Measurements from ENCODE around the gene WDR91. TPM values are rescaled to one million over a fixed set of nuclear protein-coding genes. Genes with fewer than 3 reads are reported as not detected.

WDR91 gene
- total RNA-seq, 6 donors from 2014 or later = 19.0 to 180 (median 27.5) TPM

DNA sequence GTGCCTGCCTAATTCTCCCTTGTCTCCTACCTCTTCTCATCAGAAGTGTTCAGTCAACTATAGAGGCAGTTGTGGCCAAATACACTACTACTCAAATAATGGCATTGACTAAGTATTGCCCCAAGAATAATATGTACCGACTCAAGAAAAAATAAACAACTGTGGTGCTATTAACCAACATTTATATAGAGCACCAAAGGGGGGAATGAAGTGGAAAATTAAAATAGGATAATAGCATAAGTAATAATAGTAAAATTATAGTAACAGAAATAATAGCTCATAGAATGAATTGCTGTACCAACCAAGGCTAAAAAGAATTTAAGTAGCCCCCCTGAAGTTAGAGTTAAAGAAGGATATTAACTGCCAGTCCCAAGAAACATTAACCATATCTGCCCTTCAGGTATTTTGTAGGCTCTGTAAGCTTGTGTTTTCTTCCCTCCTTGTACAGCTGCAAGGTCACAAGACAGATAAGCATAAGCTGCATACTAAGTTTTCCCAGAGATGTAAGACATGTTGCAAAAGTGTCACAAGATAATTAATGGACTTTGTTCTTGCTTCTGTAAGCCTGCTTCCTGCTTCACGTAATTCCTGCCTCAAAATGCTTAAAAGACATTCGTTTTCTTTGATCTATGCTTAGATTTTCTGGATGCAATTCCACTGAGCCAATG, 29.9 kb downstream of the WDR91 start:
- 93 to 94% methylated on average over 3 of the region's 3 CpGs for WGBS, 2 donors
- no peak overlapping the region for H3K27ac ChIP-seq
- no peak for ATAC-seq (ENCODE audit: low FRiP score in 2 of 2)
- no peaks in the 10 kb centered on the region for H3K27me3 ChIP-seq
- no peak for TF ChIP-seq POLR2A (IDR thresholded peaks at IDR 0.05)
- DNase-seq = no peak
- peaks cover 12 to 36% (median 30%) of the 10 kb centered on the region in 4 donors for H3K9me3 ChIP-seq
- no peak overlapping the region for H3K4me3 ChIP-seq
- H3K4me1 ChIP-seq = no peaks in the 10 kb centered on the region
- peaks cover 19 to 54% (median 46%) of the 10 kb centered on the region in 4 donors for H3K36me3 ChIP-seq

DNA sequence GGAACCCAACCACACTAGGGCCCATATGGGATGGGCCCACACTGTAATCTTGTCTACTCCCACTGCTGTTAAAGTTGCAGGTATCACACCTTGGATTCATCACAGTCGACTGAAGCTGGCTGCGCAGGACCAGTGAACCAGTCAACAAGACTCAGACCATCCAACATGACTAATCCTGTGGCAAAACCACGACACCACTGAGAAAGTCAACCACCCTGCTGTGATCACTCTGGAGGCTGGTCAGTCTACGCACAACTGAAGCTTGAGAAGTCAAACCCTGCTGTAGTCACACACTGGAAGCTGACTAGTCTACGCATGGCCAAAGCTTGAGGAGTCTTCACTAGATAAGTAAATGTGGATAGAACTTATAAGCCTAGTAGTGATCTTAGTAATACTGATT, 31.2 kb downstream of the WDR91 start:
- Histone ChIP-seq H3K36me3 (peaks cover 9 to 42% (median 33%) of the 10 kb centered on the region in 4 donors), H3K4me3 (no peak overlapping the region), H3K27me3 (no peaks in the 10 kb centered on the region), H3K27ac (no peak overlapping the region), H3K4me1 (no peaks in the 10 kb centered on the region), H3K9me3 (peaks cover 12 to 36% (median 30%) of the 10 kb centered on the region in 4 donors)
- ATAC-seq (ENCODE audit: low FRiP score in 2 of 2) = no peak
- DNase-seq = no peak
- TF ChIP-seq, protein P1, sequence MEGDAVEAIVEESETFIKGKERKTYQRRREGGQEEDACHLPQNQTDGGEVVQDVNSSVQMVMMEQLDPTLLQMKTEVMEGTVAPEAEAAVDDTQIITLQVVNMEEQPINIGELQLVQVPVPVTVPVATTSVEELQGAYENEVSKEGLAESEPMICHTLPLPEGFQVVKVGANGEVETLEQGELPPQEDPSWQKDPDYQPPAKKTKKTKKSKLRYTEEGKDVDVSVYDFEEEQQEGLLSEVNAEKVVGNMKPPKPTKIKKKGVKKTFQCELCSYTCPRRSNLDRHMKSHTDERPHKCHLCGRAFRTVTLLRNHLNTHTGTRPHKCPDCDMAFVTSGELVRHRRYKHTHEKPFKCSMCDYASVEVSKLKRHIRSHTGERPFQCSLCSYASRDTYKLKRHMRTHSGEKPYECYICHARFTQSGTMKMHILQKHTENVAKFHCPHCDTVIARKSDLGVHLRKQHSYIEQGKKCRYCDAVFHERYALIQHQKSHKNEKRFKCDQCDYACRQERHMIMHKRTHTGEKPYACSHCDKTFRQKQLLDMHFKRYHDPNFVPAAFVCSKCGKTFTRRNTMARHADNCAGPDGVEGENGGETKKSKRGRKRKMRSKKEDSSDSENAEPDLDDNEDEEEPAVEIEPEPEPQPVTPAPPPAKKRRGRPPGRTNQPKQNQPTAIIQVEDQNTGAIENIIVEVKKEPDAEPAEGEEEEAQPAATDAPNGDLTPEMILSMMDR (IDR thresholded peaks at IDR 0.05) = no peak
- TF ChIP-seq POLR2AphosphoS5 (IDR thresholded peaks at IDR 0.05) (no peak), POLR2A (IDR thresholded peaks at IDR 0.05) (no peak), EP300 (IDR thresholded peaks at IDR 0.05) (no peak)
- WGBS, 2 donors = 91 to 97% methylated on average over 5 of the region's 5 CpGs

DNA sequence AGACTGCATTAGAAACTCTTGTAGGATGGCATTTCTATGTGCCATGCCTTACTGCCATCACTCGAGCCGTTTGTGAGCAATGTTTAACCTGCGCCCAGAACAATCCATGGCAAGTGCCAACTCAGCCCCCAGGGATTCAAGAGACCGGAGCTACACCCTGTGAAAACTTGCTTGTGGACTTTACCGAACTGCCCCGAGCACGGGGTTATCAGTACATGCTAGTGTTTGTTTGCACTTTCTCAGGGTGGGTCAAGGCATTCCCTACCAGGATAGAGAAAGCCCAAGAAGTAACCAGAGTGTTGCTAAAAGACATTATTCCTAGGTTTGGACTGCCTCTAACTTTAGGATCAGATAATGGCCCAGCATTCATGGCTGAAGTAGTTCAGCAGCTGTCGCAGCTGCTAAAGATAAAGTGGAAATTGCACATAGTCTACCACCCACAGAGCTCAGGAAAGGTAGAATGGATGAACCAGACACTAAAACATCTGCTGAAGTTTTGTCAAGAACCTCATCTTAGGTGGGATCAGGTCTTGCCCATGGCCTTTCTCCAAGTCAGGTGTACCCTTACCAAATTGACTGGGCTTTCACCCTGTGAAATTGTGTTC, 31.9 kb downstream of the WDR91 start:
- no peaks in the 10 kb centered on the region for H3K4me1 ChIP-seq
- ATAC-seq (ENCODE audit: low FRiP score in 2 of 2) (no peak), DNase-seq (no peak)
- H3K4me3 ChIP-seq = no peak overlapping the region
- WGBS, 2 donors = 64 to 82% methylated on average over 8 of the region's 8 CpGs
- no peak overlapping the region for H3K27ac ChIP-seq
- H3K36me3 ChIP-seq = peaks cover 3 to 35% (median 27%) of the 10 kb centered on the region in 4 donors
- TF ChIP-seq, protein P1 (IDR thresholded peaks at IDR 0.05) = no peak
- no peak for TF ChIP-seq POLR2A (IDR thresholded peaks at IDR 0.05)
- no peak for TF ChIP-seq EP300 (IDR thresholded peaks at IDR 0.05)
- H3K27me3 ChIP-seq = no peaks in the 10 kb centered on the region
- peaks cover 12 to 36% (median 30%) of the 10 kb centered on the region in 4 donors for H3K9me3 ChIP-seq

- no peak overlapping the region for H3K27ac ChIP-seq
- H3K4me1 ChIP-seq = no peaks in the 10 kb centered on the region
- DNase-seq (no peak), ATAC-seq (ENCODE audit: low FRiP score in 2 of 2) (peak in 1 of 2 donors; percentile 66)
- peaks cover 12 to 36% (median 30%) of the 10 kb centered on the region in 4 donors for H3K9me3 ChIP-seq
- WGBS, 2 donors = 69 to 85% methylated on average over 13 of the region's 13 CpGs
- H3K27me3 ChIP-seq = no peaks in the 10 kb centered on the region
- H3K4me3 ChIP-seq = no peak overlapping the region
- no peak for TF ChIP-seq EP300 (IDR thresholded peaks at IDR 0.05)
- TF ChIP-seq POLR2A (IDR thresholded peaks at IDR 0.05) = no peak
- TF ChIP-seq, protein P1 (IDR thresholded peaks at IDR 0.05) = no peak
- no peak for TF ChIP-seq POLR2AphosphoS5 (IDR thresholded peaks at IDR 0.05)
- peaks cover 0 to 24% (median 18%) of the 10 kb centered on the region in 4 donors for H3K36me3 ChIP-seq
These were observed 33.0 kb downstream of the WDR91 start for GRCh38 chr7:135178364-135178763.

DNA sequence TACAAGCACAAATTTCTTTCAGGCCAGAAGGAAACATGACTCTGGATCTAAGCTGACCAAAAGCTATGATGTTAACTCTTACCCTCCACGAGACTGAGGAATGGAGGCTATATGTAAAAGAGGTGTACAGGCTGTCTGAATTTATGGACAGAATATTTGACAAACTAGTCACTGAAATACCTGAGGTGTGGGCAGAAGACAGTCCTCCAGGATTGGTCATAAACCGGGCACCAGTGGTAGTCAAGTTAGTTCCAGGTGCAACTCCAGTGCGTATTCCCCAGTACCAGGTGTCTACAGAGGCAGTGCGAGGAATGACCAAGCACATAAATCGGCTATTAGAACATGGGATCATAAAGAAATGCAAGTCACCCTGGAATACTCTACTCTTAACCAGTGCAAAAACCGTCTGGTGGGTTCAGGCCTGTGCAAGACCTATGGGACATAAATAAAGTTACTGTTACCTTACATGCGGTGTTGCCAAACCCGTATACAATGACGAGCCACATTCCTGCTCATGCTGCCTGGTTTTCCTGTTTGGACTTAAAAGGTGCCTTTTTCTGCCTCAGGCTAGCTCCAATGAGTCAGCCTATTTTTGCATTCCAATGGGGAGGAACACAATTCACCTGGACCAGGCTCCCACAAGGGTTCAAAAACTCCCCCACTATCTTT, 34.2 kb downstream of the WDR91 start:
- H3K9me3 ChIP-seq = peaks cover 12 to 32% (median 22%) of the 10 kb centered on the region in 4 donors
- 93 to 94% methylated on average over 9 of the region's 9 CpGs for WGBS, 2 donors
- no peak for TF ChIP-seq EP300 (IDR thresholded peaks at IDR 0.05)
- no peak for TF ChIP-seq POLR2AphosphoS5 (IDR thresholded peaks at IDR 0.05)
- TF ChIP-seq POLR2A (IDR thresholded peaks at IDR 0.05) = no peak
- TF ChIP-seq, protein P1 (IDR thresholded peaks at IDR 0.05) = no peak
- H3K36me3 ChIP-seq = peaks cover 0 to 12% (median 7%) of the 10 kb centered on the region in 4 donors
- no peak overlapping the region for H3K4me3 ChIP-seq
- no peak overlapping the region for H3K27ac ChIP-seq
- H3K4me1 ChIP-seq = no peaks in the 10 kb centered on the region
- DNase-seq (no peak), ATAC-seq (ENCODE audit: low FRiP score in 2 of 2) (no peak)
- no peaks in the 10 kb centered on the region for H3K27me3 ChIP-seq

Data from upper lobe of left lung (tissue), 6 donors.